ENCODE measurements around the gene MTCP1.

The MTCP1 gene

DNA sequence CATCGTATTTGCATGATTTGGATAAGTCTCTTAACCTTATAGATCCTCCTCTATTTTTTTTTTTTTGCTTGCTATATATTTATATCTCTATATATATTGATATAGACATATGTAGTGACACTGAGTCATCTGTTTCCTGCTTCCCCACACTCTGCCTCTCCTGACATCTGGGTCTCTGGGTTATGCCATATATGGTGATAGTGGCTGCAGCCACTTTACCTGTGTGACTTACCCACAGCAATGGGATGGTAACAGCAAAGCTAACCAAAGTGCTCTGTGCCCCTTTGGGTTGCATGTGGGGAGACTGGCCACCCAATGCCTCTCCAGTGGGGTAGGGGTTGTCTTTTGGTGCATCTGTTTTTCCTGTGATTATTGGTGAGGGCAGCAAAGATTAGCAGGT is 14.5 kb downstream of the MTCP1 start:
- Histone ChIP-seq H3K4me3 (replicated peaks; ENCODE audit: insufficient read depth, low read length) (no peak overlapping the region), H3K27me3 (ENCODE audit: insufficient read depth, poor library complexity, severe bottlenecking) (no peaks in the 10 kb centered on the region), H3K27ac (replicated peaks) (no peak overlapping the region)
- DNase-seq (ENCODE audit: low read depth in 1 of 2, low spot score in 1 of 2), result no peak
- TF ChIP-seq, protein P1, sequence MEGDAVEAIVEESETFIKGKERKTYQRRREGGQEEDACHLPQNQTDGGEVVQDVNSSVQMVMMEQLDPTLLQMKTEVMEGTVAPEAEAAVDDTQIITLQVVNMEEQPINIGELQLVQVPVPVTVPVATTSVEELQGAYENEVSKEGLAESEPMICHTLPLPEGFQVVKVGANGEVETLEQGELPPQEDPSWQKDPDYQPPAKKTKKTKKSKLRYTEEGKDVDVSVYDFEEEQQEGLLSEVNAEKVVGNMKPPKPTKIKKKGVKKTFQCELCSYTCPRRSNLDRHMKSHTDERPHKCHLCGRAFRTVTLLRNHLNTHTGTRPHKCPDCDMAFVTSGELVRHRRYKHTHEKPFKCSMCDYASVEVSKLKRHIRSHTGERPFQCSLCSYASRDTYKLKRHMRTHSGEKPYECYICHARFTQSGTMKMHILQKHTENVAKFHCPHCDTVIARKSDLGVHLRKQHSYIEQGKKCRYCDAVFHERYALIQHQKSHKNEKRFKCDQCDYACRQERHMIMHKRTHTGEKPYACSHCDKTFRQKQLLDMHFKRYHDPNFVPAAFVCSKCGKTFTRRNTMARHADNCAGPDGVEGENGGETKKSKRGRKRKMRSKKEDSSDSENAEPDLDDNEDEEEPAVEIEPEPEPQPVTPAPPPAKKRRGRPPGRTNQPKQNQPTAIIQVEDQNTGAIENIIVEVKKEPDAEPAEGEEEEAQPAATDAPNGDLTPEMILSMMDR (IDR thresholded peaks at IDR 0.05; ENCODE audit: insufficient read depth, low read length), result no peak
- TF ChIP-seq GABPA (IDR thresholded peaks at IDR 0.05; ENCODE audit: low read depth), result no peak
- no peak for TF ChIP-seq REST (IDR thresholded peaks at IDR 0.05; ENCODE audit: insufficient replicate concordance, low read depth)
- TF ChIP-seq POLR2AphosphoS5 (IDR thresholded peaks at IDR 0.05; ENCODE audit: low read depth), result no peak
- TF ChIP-seq SPI1 (IDR thresholded peaks at IDR 0.05; ENCODE audit: borderline replicate concordance, low read depth), result no peak

DNA sequence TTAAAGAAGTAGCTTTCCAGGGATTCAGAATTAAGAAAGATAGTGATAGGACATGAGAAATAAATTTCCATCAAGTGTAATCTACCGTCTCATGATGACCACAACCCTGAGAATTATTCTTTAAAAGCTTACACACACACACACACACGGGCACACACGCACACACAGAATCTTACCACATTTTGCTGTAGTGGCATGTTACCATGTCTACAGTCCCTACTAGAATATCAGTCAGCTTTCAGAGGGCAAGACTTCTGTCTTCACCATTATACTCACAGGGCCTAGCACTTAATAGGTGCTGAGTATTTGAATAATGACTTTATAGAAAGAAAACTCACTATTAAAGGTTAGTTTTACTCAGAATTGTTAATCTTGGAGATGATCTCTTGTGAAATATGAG is 15.4 kb downstream of the MTCP1 start:
- no peak for DNase-seq (ENCODE audit: low read depth in 1 of 2, low spot score in 1 of 2)
- Histone ChIP-seq H3K27ac (replicated peaks) (no peak overlapping the region), H3K27me3 (ENCODE audit: insufficient read depth, poor library complexity, severe bottlenecking) (no peaks in the 10 kb centered on the region), H3K4me3 (replicated peaks; ENCODE audit: insufficient read depth, low read length) (no peak overlapping the region)
- TF ChIP-seq GABPA (IDR thresholded peaks at IDR 0.05; ENCODE audit: low read depth) (no peak), POLR2AphosphoS5 (IDR thresholded peaks at IDR 0.05; ENCODE audit: low read depth) (no peak), SPI1 (IDR thresholded peaks at IDR 0.05; ENCODE audit: borderline replicate concordance, low read depth) (no peak), REST (IDR thresholded peaks at IDR 0.05; ENCODE audit: insufficient replicate concordance, low read depth) (no peak)
- TF ChIP-seq, protein P1 (IDR thresholded peaks at IDR 0.05; ENCODE audit: insufficient read depth, low read length), result no peak

DNA sequence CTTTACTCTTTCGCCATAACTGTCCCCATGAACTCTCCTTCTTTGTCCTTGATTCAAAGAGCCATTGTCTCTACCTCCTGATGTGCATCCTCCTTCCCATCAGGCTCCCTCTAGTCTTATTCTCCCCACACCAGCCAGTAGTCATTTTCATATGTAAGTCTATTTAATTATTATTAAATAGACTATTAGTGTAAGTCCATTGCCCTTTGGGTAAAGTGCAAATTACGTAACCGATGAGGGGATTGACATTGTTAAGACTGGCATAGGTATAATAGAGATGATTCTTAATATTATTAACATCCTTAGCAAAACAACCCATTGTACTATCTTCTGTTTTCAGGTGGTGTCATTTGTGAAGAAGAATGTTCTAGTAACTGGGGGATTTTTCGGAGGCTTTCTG is 16.7 kb downstream of the MTCP1 start:
- H3K4me3 ChIP-seq (replicated peaks; ENCODE audit: insufficient read depth, low read length), result no peak overlapping the region
- H3K27me3 ChIP-seq (ENCODE audit: insufficient read depth, poor library complexity, severe bottlenecking), result no peaks in the 10 kb centered on the region
- no peak for DNase-seq (ENCODE audit: low read depth in 1 of 2, low spot score in 1 of 2)
- TF ChIP-seq SPI1 (IDR thresholded peaks at IDR 0.05; ENCODE audit: borderline replicate concordance, low read depth), result no peak
- TF ChIP-seq GABPA (IDR thresholded peaks at IDR 0.05; ENCODE audit: low read depth), result no peak
- TF ChIP-seq, protein P1 (IDR thresholded peaks at IDR 0.05; ENCODE audit: insufficient read depth, low read length), result no peak
- no peak for TF ChIP-seq REST (IDR thresholded peaks at IDR 0.05; ENCODE audit: insufficient replicate concordance, low read depth)
- no peak for TF ChIP-seq POLR2AphosphoS5 (IDR thresholded peaks at IDR 0.05; ENCODE audit: low read depth)
- H3K27ac ChIP-seq (replicated peaks), result no peak overlapping the region

All from HL-60 (cell line).